ENCODE measurements around the gene DEFB129.
"Not testable (repeated sequence)": the region's sequence is repeated elsewhere in the genome, so short reads cannot be mapped to it uniquely, and the experiment has no call there.

DNA sequence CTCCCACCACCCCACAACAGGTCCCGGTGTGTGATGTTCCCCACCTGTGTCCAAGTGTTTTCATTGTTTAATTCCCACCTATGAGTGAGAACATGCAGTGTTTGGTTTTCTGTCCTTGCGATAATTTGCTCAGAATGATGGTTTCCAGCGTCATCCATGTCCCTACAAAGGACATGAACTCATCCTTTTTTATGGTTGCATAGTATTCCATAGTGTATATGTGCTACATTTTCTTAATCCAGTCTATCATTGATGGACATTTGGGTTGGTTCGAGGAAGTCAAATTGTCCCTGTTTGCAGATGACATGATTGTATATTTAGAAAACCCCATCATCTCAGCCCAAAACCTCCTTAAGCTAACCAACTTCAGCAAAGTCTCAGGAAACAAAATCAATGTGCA, 23.4 kb upstream of the DEFB129 start:
- TF ChIP-seq, protein P1, sequence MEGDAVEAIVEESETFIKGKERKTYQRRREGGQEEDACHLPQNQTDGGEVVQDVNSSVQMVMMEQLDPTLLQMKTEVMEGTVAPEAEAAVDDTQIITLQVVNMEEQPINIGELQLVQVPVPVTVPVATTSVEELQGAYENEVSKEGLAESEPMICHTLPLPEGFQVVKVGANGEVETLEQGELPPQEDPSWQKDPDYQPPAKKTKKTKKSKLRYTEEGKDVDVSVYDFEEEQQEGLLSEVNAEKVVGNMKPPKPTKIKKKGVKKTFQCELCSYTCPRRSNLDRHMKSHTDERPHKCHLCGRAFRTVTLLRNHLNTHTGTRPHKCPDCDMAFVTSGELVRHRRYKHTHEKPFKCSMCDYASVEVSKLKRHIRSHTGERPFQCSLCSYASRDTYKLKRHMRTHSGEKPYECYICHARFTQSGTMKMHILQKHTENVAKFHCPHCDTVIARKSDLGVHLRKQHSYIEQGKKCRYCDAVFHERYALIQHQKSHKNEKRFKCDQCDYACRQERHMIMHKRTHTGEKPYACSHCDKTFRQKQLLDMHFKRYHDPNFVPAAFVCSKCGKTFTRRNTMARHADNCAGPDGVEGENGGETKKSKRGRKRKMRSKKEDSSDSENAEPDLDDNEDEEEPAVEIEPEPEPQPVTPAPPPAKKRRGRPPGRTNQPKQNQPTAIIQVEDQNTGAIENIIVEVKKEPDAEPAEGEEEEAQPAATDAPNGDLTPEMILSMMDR (IDR thresholded peaks at IDR 0.05), result not testable (repeated sequence)
- TF ChIP-seq POLR2A (IDR thresholded peaks at IDR 0.05), result not testable (repeated sequence)
